MCF 10A (cell line): Measurements from ENCODE around the gene GPRC5B. TPM values are rescaled to one million over a fixed set of nuclear protein-coding genes. Genes with fewer than 3 reads are reported as not detected.

Experiments used
- BruUV-seq: library from RNA; stranded (reverse); fragments of 400-500 nt; replicated peaks from 2 replicates; lab custom pipeline; 2021; lab: Mats Ljungman, UMichigan
- CTCF ChIA-PET: fragments of 300-600 bp; sonication (Branson Sonifier 250); formaldehyde crosslinking; extraction: SDS; loops from one replicate; lab custom pipeline; 2021; ENCODE audit warnings: antibody characterized with exemption, inconsistent platforms; lab: Yijun Ruan, JAX
- POLR2A ChIA-PET: fragments of 300-600, 350-650 bp; sonication (Branson Sonifier 250); formaldehyde crosslinking; extraction: SDS; loops from one replicate; lab custom pipeline; 2020; ENCODE audit warnings: antibody characterized with exemption, inconsistent platforms; lab: Yijun Ruan, JAX
- DNase-seq: peaks from one replicate; pipeline ENCODE4 v3.0.0-alpha.2; 2018; ENCODE audit not compliant: unreplicated experiment
- H3K27ac Mint-ChIP-seq: one replicate; pipeline ENCODE4 v1.8.0; 2022; ENCODE audit warnings: mild to moderate bottlenecking, low read depth, mixed read lengths; ENCODE audit not compliant: unreplicated experiment
- H3K27me3 Mint-ChIP-seq: one replicate; pipeline ENCODE4 v1.8.0; 2022; ENCODE audit warnings: mixed read lengths; ENCODE audit not compliant: insufficient read depth, unreplicated experiment
- H3K36me3 Mint-ChIP-seq: one replicate; pipeline ENCODE4 v1.8.0; 2022; ENCODE audit warnings: mild to moderate bottlenecking, moderate library complexity, mixed read lengths; ENCODE audit not compliant: insufficient read depth, unreplicated experiment
- H3K4me1 Mint-ChIP-seq: one replicate; pipeline ENCODE4 v1.8.0; 2022; ENCODE audit warnings: mixed read lengths; ENCODE audit not compliant: insufficient read depth, unreplicated experiment
- H3K4me3 Mint-ChIP-seq: one replicate; pipeline ENCODE4 v1.8.0; 2022; ENCODE audit warnings: mild to moderate bottlenecking, moderate library complexity, mixed read lengths; ENCODE audit not compliant: unreplicated experiment
- H3K9me3 Mint-ChIP-seq: one replicate; pipeline ENCODE4 v1.8.0; 2022; ENCODE audit warnings: mixed read lengths; ENCODE audit not compliant: unreplicated experiment
- CTCF ChIP-seq: fragments of 200-600 bp; IDR thresholded peaks from one replicate; pipeline ENCODE4 v1.8.0; 2022; ENCODE audit warnings: antibody characterized with exemption, mild to moderate bottlenecking; ENCODE audit not compliant: unreplicated experiment
- intact Hi-C: fragments of 100-400 bp; cut with micrococcal nuclease; formaldehyde crosslinking; loops from 2 replicates; pipeline ENCODE4 v1.14.1; 2022
- total RNA-seq: library from RNA; stranded (reverse); gene quantifications from 2 replicates; pipeline ENCODE4 v1.2.3, GENCODE V29; 2022

GPRC5B gene
- total RNA-seq, 1 experiment from 2014 or later: not detected

- Mint-ChIP-seq H3K9me3 (no peaks in the 10 kb centered on the region), H3K4me1 (no peaks in the 10 kb centered on the region), H3K36me3 (no peaks in the 10 kb centered on the region), H3K27ac (no peak overlapping the region), H3K4me3 (no peak overlapping the region), H3K27me3 (no peaks in the 10 kb centered on the region)
- intact Hi-C loops: no loop called here
- ChIA-PET POLR2A (no interaction called here), CTCF (interaction anchor here (0.5 to 1.3 kb wide), 3 partner anchors 14 to 463 kb away, joined by 3 to 4 read pairs (median 3); no protein-coding TSS in a partner anchor)
- TF ChIP-seq CTCF: no peak
- DNase-seq: no peak
- BruUV-seq: no TSS peak
Observed at GRCh38 chr16:19860166-19861041, 24.2 kb downstream of the GPRC5B start.

GRCh38 chr16:19859603-19860002 lies 25.0 kb downstream of the GPRC5B start:
- TF ChIP-seq CTCF: no peak
- no peak for DNase-seq
- BruUV-seq: no TSS peak
- no peaks in the 10 kb centered on the region for H3K36me3 Mint-ChIP-seq
- ChIA-PET CTCF (interaction anchor here (0.5 to 1.6 kb wide), 4 partner anchors 15 to 464 kb away, joined by 3 to 4 read pairs (median 4); no protein-coding TSS in a partner anchor), POLR2A (no interaction called here)
- H3K27ac Mint-ChIP-seq: no peak overlapping the region
- no peaks in the 10 kb centered on the region for H3K27me3 Mint-ChIP-seq
- H3K9me3 Mint-ChIP-seq: no peaks in the 10 kb centered on the region
- no peak overlapping the region for H3K4me3 Mint-ChIP-seq
- intact Hi-C loops: no loop called here
- no peaks in the 10 kb centered on the region for H3K4me1 Mint-ChIP-seq

- Mint-ChIP-seq H3K9me3 (no peaks in the 10 kb centered on the region), H3K27me3 (no peaks in the 10 kb centered on the region), H3K4me3 (no peak overlapping the region), H3K4me1 (no peaks in the 10 kb centered on the region), H3K27ac (no peak overlapping the region), H3K36me3 (no peaks in the 10 kb centered on the region)
- POLR2A ChIA-PET: no interaction called here
- intact Hi-C loops: no loop called here
- CTCF ChIA-PET: interaction anchor here (0.6 to 1.6 kb wide), 2 partner anchors 107 to 275 kb away, joined by 3 to 4 read pairs; no protein-coding TSS in a partner anchor
- no peak for DNase-seq
- TF ChIP-seq CTCF: no peak
- BruUV-seq: no TSS peak
Observed at GRCh38 chr16:19859166-19859565, 25.5 kb downstream of the GPRC5B start.

- intact Hi-C loops: no loop called here
- no peak for TF ChIP-seq CTCF
- CTCF ChIA-PET: interaction anchor here (0.6 to 1.6 kb wide), 4 partner anchors 49 to 1105 kb away, joined by 3 to 4 read pairs (median 3); no protein-coding TSS in a partner anchor
- Mint-ChIP-seq H3K36me3 (no peaks in the 10 kb centered on the region), H3K27me3 (no peaks in the 10 kb centered on the region), H3K4me3 (no peak overlapping the region), H3K9me3 (no peaks in the 10 kb centered on the region), H3K4me1 (no peaks in the 10 kb centered on the region), H3K27ac (no peak overlapping the region)
- POLR2A ChIA-PET: no interaction called here
- DNase-seq: no peak
- no TSS peak for BruUV-seq
Observed at GRCh38 chr16:19858340-19859018, 26.2 kb downstream of the GPRC5B start.
